Medulla oblongata (tissue), 1 donor: Measurements from ENCODE around the gene PRSS22.

Experiments
- DNase-seq: peaks from one replicate; pipeline ENCODE4 v3.0.0-alpha.2; 2015; ENCODE audit errors: extremely low spot score

The PRSS22 gene

DNA sequence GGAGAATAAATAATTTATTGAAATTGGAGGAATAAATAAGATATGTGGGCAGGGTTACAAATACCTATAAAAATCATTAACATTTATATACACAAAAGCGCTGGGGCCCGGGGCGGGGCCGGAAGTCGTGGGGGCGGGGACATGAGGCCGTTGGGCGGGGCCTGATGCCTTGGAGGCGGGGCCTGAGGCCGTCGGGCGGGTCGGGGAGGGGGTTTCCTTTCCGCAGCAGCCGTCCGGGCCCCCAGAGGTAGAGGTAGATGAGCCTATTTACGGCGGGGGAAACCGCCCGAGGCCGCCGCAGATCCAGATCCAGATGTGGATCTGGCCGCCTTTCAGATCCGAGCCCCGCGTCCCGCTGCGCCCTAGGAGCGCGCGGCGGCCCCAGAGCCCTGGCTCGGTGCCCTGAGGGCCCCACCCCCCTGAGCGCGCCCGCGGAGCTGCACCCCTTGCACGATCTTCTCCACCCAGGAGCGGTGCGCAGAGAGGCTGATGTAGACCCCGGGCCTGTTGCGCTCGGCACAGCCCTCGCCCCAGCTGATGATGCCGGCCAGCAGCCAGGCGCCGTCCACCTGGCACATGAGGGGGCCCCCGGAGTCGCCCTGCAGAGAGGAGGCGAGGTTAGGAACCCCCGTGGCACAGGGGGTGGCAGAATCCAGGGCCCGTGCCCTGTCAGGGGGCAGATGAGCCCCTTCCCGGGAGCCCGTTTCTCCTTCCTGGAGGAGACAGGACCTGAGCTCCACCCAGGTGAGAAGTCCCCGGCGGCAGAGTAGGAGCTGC is 5.1 kb downstream of the PRSS22 start:
- no peak for DNase-seq

DNA sequence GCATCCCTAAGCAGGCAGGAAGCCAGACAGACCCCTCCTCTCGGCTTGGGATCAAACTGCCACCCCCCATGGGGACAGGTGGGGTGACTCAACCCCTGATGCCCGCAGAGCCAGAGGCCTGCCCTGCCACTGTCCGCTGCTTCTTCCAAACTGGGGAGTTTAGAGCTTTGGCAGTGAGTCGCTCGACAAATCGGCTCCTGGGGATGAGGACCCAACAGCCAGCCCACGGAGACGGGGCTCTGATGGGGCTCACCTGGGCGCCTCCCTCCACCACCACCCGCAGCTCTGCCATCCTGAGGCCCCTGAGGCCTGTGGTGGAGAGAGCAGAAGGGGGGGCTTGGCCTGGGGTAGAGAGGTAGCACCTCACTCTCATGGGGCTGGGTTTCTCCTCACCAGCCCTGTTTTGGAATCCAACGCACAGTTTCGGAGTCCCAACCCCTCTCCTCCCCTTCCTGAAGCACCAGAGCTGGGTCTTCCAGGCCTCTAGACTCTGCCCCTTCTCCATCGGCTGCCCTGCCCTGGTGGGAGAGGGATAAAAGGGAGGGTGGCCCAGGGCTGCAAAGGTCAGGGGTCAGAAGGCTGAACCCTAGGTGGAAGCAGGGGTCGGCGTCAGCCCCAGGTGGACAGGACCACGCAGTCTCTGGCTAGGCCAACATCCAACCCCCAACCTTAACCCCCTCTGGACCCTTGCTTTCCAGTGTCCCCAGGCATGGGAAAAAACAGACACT is 5.8 kb downstream of the PRSS22 start:
- no peak for DNase-seq

DNA sequence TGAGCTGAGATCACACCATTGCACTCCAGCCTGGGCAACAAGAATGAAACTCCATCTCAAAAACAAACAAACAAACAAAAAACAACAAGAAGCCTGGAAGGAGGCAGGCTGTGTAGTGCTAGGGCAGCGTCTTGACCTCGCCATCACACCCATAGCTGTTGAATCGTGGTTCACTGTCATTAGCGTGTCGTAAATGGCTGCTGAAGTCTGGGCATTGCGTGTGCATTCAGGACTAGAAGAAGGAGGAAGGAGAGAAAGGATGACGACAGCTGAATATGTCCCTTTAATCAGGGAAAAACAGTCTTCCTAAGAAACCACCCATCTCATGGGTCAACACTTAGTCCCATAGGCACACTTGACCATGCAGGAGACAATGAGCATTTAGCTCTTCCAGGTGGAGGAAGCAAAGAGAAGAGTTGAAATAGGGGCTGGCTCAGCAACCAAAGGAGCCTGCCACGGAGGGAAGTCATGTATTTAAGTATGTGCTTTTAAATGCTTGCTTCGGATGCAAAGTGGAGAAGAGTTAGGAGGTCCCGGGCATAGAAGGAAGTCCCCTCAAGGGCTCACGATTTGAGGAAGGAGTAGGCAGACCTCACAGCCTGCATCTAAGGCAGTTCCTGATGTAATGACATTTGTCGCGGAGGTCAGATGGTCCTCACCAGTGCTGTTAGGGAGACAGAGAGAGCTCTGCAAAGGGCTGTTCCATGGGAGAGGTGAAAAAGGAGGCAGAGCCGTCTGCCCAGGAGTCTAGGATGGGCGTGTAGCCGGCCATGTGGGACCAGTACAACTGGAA is 8.8 kb downstream of the PRSS22 start:
- DNase-seq: no peak

DNA sequence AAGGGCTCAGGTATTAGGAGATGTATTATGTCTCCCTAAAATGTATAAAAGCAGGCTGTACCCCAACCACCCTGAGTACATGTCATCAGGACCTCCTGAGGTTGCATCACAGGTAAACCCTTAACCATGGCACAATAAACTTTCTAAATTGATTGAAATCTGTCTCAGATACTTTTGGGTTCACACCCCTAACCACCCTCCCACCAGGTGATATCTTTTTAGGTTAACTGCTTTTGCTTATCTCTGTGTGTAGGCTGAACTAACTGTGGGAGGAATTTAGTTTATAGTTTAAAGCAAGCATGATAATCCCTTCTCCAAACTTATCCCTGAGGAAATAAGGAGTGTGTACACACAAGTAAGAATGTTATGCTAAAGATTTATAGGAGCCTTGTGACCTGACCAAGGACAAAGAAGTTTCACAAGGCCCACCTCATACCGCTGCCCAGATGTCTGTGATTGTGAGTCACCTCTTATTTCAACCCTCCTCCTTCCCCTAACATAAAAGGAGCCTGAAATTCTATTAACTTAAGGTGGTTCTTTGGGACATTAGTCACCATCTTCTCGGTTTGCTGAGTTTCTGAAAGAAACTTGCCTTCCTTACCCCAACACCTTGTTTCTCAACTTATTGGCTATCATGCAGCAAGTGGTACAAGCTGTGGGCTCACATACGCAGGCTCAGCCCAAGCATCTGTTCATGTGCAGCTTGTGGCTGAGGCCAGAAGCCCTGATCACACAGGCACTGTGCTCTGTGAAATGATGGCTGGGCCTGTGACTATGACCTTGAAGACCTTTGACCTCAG is 11.3 kb downstream of the PRSS22 start:
- DNase-seq: no peak

DNA sequence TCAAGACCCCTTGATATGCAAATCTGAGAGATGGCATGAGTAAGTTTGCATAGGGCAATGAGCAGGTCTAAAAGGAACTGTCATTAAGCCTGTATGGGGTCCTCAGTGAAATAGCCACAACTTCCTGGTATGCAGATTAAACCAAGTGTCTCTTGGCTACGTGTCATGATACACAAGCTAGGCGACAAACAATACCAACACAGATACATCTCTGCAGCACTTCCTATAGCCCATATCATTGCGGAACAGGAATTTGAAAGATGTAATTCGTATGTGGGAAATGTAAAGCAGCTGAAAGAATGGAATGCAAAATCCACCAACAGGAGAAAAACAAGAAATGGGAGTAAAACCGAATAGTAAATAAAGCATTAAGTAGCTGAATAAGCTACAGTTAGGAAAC is 12.9 kb downstream of the PRSS22 start:
- DNase-seq: no peak

DNA sequence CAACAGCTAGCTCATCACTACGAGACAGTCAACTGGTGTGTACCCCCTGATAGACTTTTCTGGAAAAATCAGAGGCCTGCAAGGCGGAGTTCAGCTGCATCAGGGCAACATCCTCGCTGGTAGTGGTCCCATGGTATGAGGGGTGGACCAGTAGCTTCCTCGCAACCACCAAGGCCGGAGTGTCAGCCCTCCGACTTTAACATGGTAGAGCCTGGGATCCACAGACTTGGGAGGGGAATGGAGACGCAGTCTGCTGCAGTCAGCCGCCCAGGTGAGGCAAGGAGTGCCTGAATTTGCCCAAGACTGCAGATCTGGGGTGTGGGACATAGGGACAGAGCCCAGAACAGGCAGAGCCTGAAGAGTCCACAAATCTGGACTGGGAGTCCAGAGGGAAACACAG is 14.4 kb downstream of the PRSS22 start:
- DNase-seq: no peak

DNA sequence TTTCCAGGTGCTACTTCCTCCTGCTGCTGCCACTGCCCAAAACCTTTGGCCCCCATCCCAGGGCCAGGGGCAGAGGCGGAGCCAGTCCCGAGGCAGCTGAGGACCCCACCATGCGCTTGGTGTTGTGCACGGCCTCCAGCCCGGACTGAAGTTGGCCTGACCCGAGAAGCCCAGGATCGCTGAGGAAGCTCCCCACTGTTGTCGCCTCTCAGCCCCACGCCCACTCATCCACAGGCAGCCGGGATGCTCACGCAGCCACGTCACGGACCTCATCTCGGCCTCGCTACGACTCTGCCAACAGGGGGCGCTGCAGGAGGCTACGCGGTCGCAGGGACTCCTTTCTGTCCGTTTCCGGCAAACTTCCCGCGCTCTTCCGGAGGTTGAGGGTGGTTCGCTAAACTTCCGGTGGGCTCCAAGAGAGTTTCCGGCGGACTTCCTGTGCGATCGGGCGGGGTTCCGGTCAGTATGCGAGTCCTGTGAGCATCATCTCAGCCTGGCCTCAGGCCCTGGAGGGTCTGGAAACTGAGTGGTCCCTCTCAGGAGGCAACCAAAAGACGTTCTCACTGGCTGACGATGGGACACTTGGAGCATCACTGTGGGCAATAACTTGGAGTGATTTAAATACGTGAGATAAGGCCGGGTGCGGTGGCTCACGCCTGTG is 15.5 kb downstream of the PRSS22 start:
- DNase-seq: peak; percentile 15

DNA sequence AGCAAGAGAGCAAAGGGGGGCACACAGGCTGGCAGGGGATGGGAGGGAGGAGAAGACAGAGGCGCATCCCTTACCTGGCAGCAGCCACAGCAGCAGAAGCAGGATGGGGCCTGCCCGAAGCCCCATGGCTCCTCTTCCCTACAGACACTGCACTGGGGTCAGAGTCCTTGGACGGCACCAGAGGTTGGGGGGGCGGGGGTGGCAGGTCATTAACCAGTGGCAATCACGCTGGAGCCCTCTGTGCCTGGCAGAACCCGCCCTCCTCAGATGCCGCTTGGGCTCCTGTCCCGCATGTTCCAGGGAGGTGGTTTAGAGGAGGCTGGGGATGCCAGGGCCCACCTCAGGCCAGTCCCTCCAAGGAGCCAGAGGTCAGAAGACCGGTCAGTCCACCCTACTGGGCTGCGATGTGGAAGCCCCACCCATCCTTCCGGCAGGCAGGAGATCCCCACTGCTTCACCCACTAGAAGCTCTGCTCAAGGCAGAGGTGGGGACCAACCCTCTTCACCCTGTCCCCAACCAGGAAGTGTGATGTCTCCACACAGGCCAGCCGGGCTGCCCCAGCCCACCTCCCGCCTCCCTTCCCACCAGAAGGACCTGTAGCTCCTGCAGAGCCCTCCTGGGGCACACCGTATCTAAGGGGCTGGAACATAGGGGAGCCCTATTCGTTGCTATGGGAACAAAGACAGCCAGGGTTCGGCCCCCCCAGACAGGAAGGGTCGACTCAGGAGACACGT is 16.2 kb downstream of the PRSS22 start:
- no peak for DNase-seq

DNA sequence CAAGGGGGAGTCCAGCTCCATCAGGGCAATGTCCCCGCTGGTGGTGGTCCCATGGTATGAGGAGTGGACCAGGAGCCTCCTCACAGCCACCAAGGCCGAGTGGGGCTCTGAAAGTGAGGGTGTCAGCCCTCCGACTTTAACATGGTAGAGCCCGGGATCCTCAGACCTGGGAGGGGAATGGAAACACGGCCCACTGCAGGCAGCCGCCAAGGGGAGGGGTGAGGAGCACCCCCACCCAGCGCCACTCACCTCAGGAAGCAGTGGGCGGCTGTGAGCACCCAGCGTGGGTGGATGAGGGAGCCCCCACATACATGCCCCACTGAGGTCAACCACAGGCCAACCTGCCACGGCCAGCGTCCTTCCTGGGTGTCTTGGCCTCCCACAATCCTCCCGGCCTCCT is 17.1 kb downstream of the PRSS22 start:
- DNase-seq: no peak

DNA sequence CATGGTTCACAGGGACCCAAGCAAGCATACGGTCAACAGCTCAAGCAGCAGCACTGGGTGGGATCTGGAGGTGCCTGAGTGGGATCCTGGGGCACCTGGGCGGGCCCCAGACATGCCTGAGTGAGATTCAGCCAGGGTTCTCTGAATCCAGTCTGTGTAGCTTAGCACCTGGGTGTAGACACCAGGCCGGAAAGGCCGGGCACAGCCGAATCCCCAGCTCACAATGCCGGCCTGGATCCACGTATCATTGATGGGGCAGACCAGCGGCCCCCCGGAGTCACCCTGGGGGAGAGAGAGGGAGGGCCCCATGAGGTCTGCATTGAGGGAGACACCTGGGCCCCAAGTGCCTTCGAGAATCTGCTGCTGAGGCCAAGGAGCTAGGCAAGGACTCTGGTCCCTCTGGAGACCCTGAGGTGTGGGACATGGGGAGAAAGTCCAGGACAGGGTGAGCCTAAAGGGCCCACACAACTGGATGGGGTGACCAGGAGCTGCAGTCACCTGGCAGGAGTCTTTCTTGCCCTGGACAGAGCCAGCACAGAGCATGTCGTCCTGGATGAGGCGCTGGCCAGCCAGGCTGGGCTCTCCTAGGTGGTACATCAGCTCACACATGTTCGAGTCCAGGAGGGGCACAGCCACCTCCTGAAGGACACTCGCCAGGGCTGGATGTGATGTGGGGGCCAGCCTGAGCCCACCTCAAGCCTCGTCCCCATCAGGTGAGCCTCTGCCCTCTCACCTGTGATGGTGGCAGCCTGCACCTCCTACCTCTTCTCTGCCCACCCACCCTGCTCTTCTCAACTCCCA is 18.1 kb downstream of the PRSS22 start:
- DNase-seq: no peak

DNA sequence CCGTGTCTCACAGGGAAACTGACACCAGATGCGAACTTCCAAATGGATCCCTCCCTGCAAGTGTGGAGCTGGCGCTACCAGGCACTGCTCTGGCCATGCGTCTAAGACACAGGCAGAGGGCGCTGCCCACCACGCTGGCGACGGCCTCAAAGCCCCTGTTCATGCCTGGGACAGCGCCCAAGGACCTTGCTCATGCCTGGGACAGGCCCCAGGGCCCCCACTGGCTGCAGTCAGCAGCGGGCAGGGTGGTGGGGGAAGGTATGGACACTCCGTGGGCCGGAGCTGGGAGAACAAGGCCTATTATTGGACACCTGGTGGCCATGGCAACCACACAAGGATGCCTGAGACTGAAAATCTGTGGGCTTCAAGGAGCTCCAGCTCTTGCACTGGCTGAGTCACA is 19.0 kb downstream of the PRSS22 start:
- peak; percentile 79 for DNase-seq

DNA sequence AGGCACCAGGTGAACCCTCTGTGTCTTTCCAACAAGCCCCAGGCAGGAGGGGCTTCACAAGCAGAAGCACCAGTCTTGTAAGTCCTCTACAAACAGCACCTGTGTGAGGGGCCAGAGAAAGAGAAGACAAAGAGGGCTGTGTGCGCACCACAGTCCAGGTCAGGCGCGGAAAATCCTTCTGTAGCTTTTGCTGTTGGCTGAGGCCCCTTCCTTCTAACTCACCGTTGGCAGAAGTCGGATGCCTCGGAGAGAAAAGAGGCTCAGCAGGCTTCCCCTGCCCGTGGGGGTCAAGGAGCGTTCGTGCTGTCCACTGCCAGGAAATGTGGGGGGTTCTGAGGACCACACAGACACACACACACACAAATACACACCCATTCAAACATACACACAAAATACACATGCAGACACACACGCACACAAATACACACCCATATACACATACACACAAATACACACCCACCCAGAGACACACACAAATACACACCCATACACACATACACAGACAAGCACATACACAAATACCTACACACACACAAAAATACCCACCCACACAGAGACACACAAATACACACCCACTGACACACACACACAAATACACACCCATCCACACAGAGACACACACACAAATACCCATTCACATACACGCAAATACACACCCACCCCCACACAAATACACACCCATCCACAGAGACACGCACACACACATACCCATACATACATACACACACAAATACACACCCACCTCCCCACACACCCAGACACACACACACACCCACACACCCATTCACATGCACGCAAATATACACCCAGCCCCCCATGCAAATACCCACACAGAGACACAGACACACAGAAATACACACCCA is 21.1 kb downstream of the PRSS22 start:
- no peak for DNase-seq

DNA sequence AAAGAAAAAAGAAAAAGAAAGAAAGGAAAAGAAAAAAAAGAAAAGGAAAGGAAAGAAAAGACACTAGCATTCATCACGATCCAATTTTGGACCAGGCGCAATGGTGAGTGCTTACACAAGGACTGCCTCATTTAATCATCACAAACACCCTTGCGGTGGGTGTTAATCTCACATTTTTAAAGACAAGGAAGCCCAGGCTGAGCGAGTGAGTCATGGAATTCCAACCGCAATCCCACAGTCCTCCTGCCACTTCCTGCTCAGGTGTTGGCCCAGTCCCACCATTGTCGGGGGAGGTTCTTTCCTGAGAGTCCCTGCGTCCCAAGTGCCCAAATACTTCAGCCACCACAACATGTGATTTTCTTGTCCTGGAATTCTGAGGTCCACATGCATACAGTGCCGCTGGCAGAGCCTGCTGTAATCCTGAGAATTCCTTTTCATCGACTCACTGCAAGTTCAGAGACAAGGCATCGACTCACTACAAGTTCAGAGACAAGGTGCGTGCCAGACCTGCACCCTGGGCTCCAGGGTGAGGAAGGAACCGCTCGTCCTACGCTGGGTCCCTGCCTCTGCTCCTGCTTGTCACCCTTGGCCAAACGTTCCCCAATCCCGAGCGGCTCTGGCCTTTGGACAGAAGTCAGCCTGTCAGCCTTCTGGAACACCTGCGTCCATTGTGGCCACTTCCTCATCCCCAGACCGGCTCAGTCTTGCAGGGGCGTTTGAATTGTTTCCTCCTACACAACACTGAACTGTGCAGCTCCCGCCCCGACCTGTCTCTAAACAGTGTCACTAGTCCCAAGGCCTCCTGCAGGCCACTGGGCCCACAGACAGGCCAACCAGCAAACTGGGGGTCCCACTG is 22.1 kb downstream of the PRSS22 start:
- DNase-seq: no peak

DNA sequence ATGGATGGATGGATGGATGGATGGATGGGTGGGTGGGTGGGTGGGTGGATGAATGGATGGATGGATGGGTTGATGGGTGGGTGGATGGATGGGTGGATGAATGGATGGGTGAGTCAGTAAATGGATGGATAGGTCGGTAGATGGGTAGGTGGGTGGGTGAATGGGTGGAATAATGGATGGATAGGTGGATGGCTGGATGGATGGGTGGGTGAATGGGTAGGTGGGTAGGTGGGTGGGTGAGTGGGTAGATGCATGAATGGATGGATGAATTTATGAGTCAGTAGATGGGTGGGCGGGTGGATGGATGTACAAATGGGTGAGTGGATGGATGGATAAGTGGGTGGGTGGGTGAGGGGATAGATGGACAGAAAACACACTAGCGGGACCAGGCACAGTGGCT is 23.0 kb downstream of the PRSS22 start:
- DNase-seq: no peak

DNA sequence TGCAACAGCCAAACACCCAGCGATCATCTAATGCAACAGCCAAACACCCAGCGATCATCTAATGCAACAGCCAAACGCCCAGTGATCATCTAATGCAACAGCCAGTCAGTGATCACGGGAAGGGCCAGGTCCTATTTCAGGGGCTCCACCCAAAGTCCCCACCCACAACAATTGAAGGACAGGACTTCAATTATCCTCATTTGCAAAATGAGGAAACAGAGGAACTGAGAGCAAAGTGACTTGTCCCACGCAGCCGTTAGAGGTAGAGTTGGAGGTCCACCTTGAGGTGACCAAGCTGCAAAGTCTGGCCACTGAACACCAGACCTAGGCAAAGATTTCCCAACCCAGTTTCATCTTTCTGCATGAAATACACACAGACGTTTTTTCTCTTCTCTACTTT is 24.2 kb downstream of the PRSS22 start:
- DNase-seq: no peak

DNA sequence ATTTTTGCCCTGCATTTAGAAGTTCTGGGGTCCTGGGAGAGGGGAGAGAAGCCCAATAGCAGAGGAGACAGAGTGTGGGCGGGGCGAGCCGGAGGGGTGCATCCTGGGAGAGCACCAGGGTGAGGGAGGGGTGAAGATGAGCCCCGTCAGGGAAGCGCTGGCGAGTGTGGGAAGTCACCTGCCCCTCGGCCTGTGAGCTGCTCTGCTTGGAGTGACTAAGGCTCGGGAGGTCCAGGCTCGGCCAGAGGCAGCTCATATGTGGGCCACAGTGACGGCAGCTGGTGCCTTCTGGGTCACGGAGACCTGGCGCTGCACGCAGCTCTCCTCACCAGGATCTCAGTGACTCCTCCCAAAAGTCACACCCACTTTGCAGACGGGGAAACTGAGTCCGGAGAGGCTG is 26.8 kb downstream of the PRSS22 start:
- DNase-seq: no peak

DNA sequence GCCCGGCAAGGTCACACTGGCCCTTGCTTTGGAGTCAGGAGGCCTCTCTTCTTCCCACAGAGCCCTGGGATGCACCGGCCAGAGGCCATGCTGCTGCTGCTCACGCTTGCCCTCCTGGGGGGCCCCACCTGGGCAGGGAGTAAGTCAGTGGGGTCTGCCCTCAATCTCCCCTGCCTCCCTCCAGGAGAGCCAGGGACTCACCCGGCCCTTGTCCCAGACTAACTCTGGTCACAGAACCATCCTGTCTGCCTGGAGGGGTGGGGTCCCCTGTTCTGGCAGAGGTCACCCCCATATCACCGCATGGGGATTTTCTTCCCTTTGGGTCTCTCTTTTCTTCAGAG is 27.6 kb downstream of the PRSS22 start:
- no peak for DNase-seq
